IMR-90 (cell line): Measurements from ENCODE around the gene STAMBPL1. TPM values are rescaled to one million over a fixed set of nuclear protein-coding genes. Genes with fewer than 3 reads are reported as not detected.

Experiments
- ATAC-seq: fragments of 200-7000 bp; cut with Tn5 transposase; 2 replicates; pipeline ENCODE4 v1.9.1; 2020; ENCODE audit warnings: low read depth, mild to moderate bottlenecking, moderate library complexity
- BruUV-seq: library from RNA; stranded (reverse); fragments of 400-500 nt; replicated peaks from 2 replicates; lab custom pipeline; 2021; lab: Mats Ljungman, UMichigan
- CTCF ChIA-PET: fragments of 300-600 bp; formaldehyde crosslinking; extraction: SDS; loops from one replicate; lab custom pipeline; 2021; ENCODE audit warnings: antibody characterized with exemption; lab: Yijun Ruan, JAX
- POLR2A ChIA-PET: fragments of 300-600 bp; sonication (Branson Sonifier 250); formaldehyde crosslinking; loops from one replicate; lab custom pipeline; 2022; ENCODE audit warnings: antibody characterized with exemption; ENCODE audit not compliant: unreplicated experiment; lab: Charles Lee
- DNase-seq: peaks from one replicate; pipeline ENCODE4 v3.0.0; 2013
- H2AFZ ChIP-seq: replicated peaks from 2 replicates; pipeline ENCODE3; 2013; ENCODE audit warnings: low read length, mild to moderate bottlenecking; ENCODE audit not compliant: poor library complexity
- H2AK5ac ChIP-seq: 2 replicates; pipeline ENCODE4 v1.6.1; 2013; ENCODE audit warnings: low read depth, low read length, inconsistent platforms
- H2AK9ac ChIP-seq: replicated peaks from 2 replicates; pipeline ENCODE3; 2013; ENCODE audit warnings: mild to moderate bottlenecking, low read depth, low read length, moderate library complexity; ENCODE audit not compliant: poor library complexity
- H2BK120ac ChIP-seq: 2 replicates; pipeline ENCODE4 v1.6.1; 2013; ENCODE audit warnings: low read depth, low read length, inconsistent platforms
- H2BK15ac ChIP-seq: 3 replicates; pipeline ENCODE4 v1.6.1; 2013; ENCODE audit warnings: low read depth, low read length, inconsistent platforms
- H2BK20ac ChIP-seq: 2 replicates; pipeline ENCODE4 v1.6.1; 2013; ENCODE audit warnings: low read depth, mild to moderate bottlenecking, inconsistent platforms, low read length, moderate library complexity
- H2BK5ac ChIP-seq: 2 replicates; pipeline ENCODE4 v1.6.1; 2013; ENCODE audit warnings: mild to moderate bottlenecking, low read depth, low read length, inconsistent platforms; ENCODE audit not compliant: poor library complexity, severe bottlenecking
- H3K14ac ChIP-seq: replicated peaks from 2 replicates; pipeline ENCODE4 v1.6.1; 2013; ENCODE audit warnings: low read depth, low read length, inconsistent platforms
- H3K18ac ChIP-seq: 2 replicates; pipeline ENCODE4 v1.6.1; 2013; ENCODE audit warnings: low read depth, low read length, control low read depth
- H3K23ac ChIP-seq: 2 replicates; pipeline ENCODE4 v1.6.1; 2013; ENCODE audit warnings: low read depth, low read length, inconsistent platforms
- H3K27ac ChIP-seq: 2 replicates; pipeline ENCODE4 v1.5.1; 2013; ENCODE audit warnings: mild to moderate bottlenecking, control low read depth, low read length; ENCODE audit not compliant: insufficient read depth
- H3K27me3 ChIP-seq: 2 replicates; pipeline ENCODE4 v1.6.1; 2013; ENCODE audit warnings: low read length; ENCODE audit not compliant: control insufficient read depth, insufficient read depth
- H3K36me3 ChIP-seq: 2 replicates; pipeline ENCODE4 v1.6.1; 2013; ENCODE audit warnings: low read length, mixed read lengths; ENCODE audit not compliant: control insufficient read depth, insufficient read depth
- H3K4ac ChIP-seq: 2 replicates; pipeline ENCODE4 v1.6.1; 2013; ENCODE audit warnings: low read depth, low read length, inconsistent platforms
- H3K4me1 ChIP-seq: 2 replicates; pipeline ENCODE4 v1.6.1; 2013; ENCODE audit warnings: low read length, mixed read lengths; ENCODE audit not compliant: control insufficient read depth, insufficient read depth
- H3K4me2 ChIP-seq: 2 replicates; pipeline ENCODE4 v1.6.1; 2013; ENCODE audit warnings: low read depth, mild to moderate bottlenecking, control low read depth, low read length, moderate library complexity
- H3K4me3 ChIP-seq: 2 replicates; pipeline ENCODE4 v1.5.1; 2013; ENCODE audit warnings: low read depth, mild to moderate bottlenecking, control low read depth, low read length, moderate library complexity; ENCODE audit not compliant: insufficient read depth
- H3K56ac ChIP-seq: 2 replicates; pipeline ENCODE4 v1.6.1; 2013; ENCODE audit warnings: low read length, inconsistent platforms; ENCODE audit not compliant: insufficient read depth; ENCODE audit errors: extremely low read depth
- H3K79me1 ChIP-seq, 2 experiments: 2 replicates each; pipeline ENCODE4 v1.6.1; 2013; ENCODE audit warnings: low read length in 2 of 2, inconsistent platforms in 1 of 2, low read depth in 1 of 2
- H3K9ac ChIP-seq: 2 replicates; pipeline ENCODE4 v1.6.1; 2013; ENCODE audit warnings: low read depth, low read length, control low read depth
- H3K9me1 ChIP-seq: 2 replicates; pipeline ENCODE4 v1.6.1; 2013; ENCODE audit warnings: low read length, inconsistent platforms; ENCODE audit not compliant: insufficient read depth
- H3K9me3 ChIP-seq: 2 replicates; pipeline ENCODE4 v1.6.1; 2013; ENCODE audit warnings: low read length; ENCODE audit not compliant: control insufficient read depth, insufficient read depth
- H4K20me1 ChIP-seq: 2 replicates; pipeline ENCODE4 v1.6.1; 2013; ENCODE audit warnings: low read length, inconsistent platforms; ENCODE audit not compliant: insufficient read depth
- H4K5ac ChIP-seq: 2 replicates; pipeline ENCODE4 v1.6.1; 2013; ENCODE audit warnings: mild to moderate bottlenecking, low read depth, low read length, control low read depth
- H4K8ac ChIP-seq, 2 experiments: 2 replicates each; pipeline ENCODE4 v1.6.1; 2013; ENCODE audit warnings: low read depth in 2 of 2, low read length in 2 of 2, control low read depth in 1 of 2, inconsistent platforms in 1 of 2
- H4K91ac ChIP-seq: 2 replicates; pipeline ENCODE4 v1.6.1; 2013; ENCODE audit warnings: low read depth, low read length, inconsistent platforms; ENCODE audit not compliant: insufficient read depth
- FOS ChIP-seq: fragments of 150-350 bp; IDR thresholded peaks from 2 replicates; pipeline ENCODE4 v1.6.1; 2016; ENCODE audit warnings: low read depth, low read length
- MAFK ChIP-seq: IDR thresholded peaks from 2 replicates; pipeline ENCODE4 v1.6.1; 2012; ENCODE audit warnings: low read depth, low read length, improper control_type of control experiment
- MXI1 ChIP-seq: IDR thresholded peaks from 2 replicates; pipeline ENCODE4 v1.6.1; 2012; ENCODE audit warnings: low read depth, mild to moderate bottlenecking, low read length, moderate library complexity, borderline replicate concordance
- SMC3 ChIP-seq: fragments of 150-350 bp; IDR thresholded peaks from 2 replicates; pipeline ENCODE4 v1.6.1; 2016; ENCODE audit warnings: low read depth, mild to moderate bottlenecking, antibody characterized with exemption, low read length, moderate library complexity
- WGBS, 2 experiments: methylation state at CpG; one replicate each; pipeline versions ENCODE4 v1.1.5 to v1.1.7; 2013; ENCODE audit warnings: missing lambda C conversion rate in 2 of 2; ENCODE audit not compliant: insufficient read length in 1 of 2; ENCODE audit errors: extremely low coverage in 2 of 2; 5-methylcytosine and 5-hydroxymethylcytosine counted together
- dilution Hi-C: fragments of 300-500 bp; cut with HindIII; formaldehyde crosslinking; loops from one replicate; pipeline ENCODE4 v1.14.3; 2018; ENCODE audit warnings: low sequenced_read_pairs; ENCODE audit not compliant: unreplicated experiment
- in situ Hi-C: fragments of 300-500 bp; cut with MboI; formaldehyde crosslinking; loops from 3 replicates; pipeline ENCODE4 v1.14.3; 2019; ENCODE audit warnings: low sequenced_read_pairs, inconsistent platforms, mixed read lengths
- intact Hi-C: fragments of 100-400 bp; cut with micrococcal nuclease; formaldehyde crosslinking; loops from 2 replicates; pipeline ENCODE4 v1.10.0; 2022
- polyA plus RNA-seq, 3 experiments: library from polyadenylated mRNA; depleted of rRNA; stranded (reverse); fragments of >200 nt; gene quantifications; 2 replicates each; pipeline ENCODE4 v1.2.3, GENCODE V29; 2012; ENCODE audit warnings: low replicate concordance in 1 of 3
- total RNA-seq: library from RNA; depleted of rRNA; stranded (reverse); fragments of >200 nt; gene quantifications from 2 replicates; pipeline ENCODE4 v1.2.3, GENCODE V29; 2012

The STAMBPL1 gene
- total and polyA plus RNA-seq, 2 of the 4 experiments (the other 2 are of a cell fraction): 26.8 to 28.1 TPM

DNA sequence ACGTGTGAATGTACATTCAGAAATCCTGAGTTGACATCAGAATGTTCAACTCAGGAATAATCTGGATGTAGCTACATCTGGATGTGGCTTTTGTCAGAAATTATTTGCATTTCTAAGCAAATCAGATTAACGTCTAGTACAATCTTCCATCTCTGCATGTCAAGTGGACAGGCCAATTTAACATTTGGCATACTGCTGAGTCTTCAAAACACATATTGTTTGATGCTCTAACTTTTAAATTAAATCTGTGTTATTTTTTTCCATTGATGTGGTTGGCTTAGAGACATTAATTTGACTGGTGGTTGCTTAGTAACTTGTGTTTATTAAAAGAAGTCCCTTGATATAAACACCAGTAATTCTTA, 3.4 kb downstream of the STAMBPL1 start:
- peak overlapping the region; percentile 76 for H3K14ac ChIP-seq
- peak overlapping the region; percentile 75; the same call in 1 of the 2 replicates for H3K4ac ChIP-seq
- POLR2A ChIA-PET: interaction anchor here (0.6 kb wide), 1 partner anchor 427 kb away, joined by 3 read pairs; no protein-coding TSS in a partner anchor
- BruUV-seq: no TSS peak
- H3K79me1 ChIP-seq: peaks cover 8 to 58% of the 10 kb centered on the region in 2 experiments
- H2AK9ac ChIP-seq: no peak overlapping the region
- in situ Hi-C loops: no loop called here
- H2AFZ ChIP-seq: no peak overlapping the region
- H3K4me2 ChIP-seq: peak overlapping the region; percentile 89
- no peak overlapping the region for H3K27ac ChIP-seq
- H3K56ac ChIP-seq: peak overlapping the region; percentile 70
- H3K4me3 ChIP-seq: no peak overlapping the region
- peaks cover 2% of the 10 kb centered on the region; the same call in 1 of the 2 replicates for H3K36me3 ChIP-seq
- peak overlapping the region; percentile 90 for H4K91ac ChIP-seq
- no peaks in the 10 kb centered on the region; the same call in 1 of the 2 replicates for H4K20me1 ChIP-seq
- H3K23ac ChIP-seq: peak overlapping the region; percentile 93; the same call in 1 of the 2 replicates
- H3K9me3 ChIP-seq: no peaks in the 10 kb centered on the region
- H4K5ac ChIP-seq: peak overlapping the region; percentile 85; the same call in 1 of the 2 replicates
- H3K9me1 ChIP-seq: peaks cover 14% of the 10 kb centered on the region
- ATAC-seq (no peak), DNase-seq (no peak)
- peak overlapping the region; percentile 94 for H2BK120ac ChIP-seq
- peak overlapping the region; percentile 96 for H2BK20ac ChIP-seq
- WGBS, 2 experiments: no CpG with 5 or more reads among the region's 2 CpGs
- H4K8ac ChIP-seq: peak overlapping the region; percentile 58 to 92; a peak in 3 of 4 replicates
- CTCF ChIA-PET: interaction anchor here (0.6 to 1.0 kb wide), 2 partner anchors 51 to 236 kb away, joined by 3 read pairs; no protein-coding TSS in a partner anchor
- H2BK15ac ChIP-seq: peak overlapping the region; percentile 82
- H3K4me1 ChIP-seq: peaks cover 28% of the 10 kb centered on the region
- peak overlapping the region; percentile 11; the same call in 1 of the 2 replicates for H3K9ac ChIP-seq
- TF ChIP-seq MXI1: no peak
- TF ChIP-seq MAFK: peak; percentile 40; the same call in 1 of the 2 replicates
- no peak for TF ChIP-seq FOS
- no peak for TF ChIP-seq SMC3
- H2BK5ac ChIP-seq: peak overlapping the region; percentile 95
- dilution Hi-C loops: no loop called here
- peak overlapping the region; percentile 55; the same call in 1 of the 2 replicates for H2AK5ac ChIP-seq
- H3K18ac ChIP-seq: peak overlapping the region; percentile 96; the same call in 1 of the 2 replicates
- no peaks in the 10 kb centered on the region for H3K27me3 ChIP-seq
- intact Hi-C loops: no loop called here
